IPS-11a (cell line): ENCODE data around the gene ZFP92.
"Not testable (repeated sequence)": the region's sequence is repeated elsewhere in the genome, so short reads cannot be mapped to it uniquely, and the experiment has no call there.

Experiments used
- H3K4me3 ChIP-seq: one replicate; pipeline ENCODE4 v1.5.1; 2013; ENCODE audit warnings: low read depth, low read length, control low read depth

Gene ZFP92

DNA sequence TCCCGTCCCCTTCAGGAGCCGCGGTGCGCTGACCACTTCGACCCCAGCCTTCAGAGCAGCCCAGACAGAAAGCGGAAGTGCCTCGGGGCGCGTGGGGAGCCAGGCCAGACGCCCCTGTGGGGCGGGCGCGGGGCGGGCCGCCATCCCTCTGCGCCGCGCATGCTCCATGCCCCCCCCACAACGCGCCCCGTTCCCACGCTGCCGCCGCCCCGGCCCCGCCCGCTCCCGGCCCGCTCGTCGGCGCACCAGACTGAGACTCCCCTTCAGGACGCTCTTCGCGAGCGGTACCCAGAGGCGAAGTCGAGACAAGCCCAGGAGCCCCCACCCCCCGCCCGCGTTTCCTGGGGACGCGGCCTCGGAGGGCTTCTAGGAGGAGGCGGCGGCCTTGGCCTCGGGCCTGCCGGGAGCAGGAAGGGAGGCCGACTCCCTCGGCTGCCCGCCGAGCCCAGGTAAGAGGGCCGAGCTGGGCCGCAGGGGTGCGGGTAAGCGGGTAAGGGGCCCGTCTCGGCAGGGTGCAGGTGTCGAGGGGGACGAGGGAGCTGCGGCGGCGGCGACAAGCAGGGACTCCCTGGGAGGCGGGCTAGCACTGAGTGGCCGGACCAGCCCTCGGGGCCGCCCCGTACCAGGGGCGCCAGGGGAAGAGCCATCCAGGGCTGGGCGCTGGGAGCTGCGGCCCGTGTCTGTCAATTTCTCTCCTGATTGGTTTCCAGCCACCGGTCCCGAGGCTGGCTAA, at the start of gene ZFP92:
Gene ZFP92, plus strand, starts transcription at position 218 of the 733 bp plus-strand sequence. CDS start 6,851 bp downstream, outside the sequence.
- no peak within 1 kb of the TSS for H3K4me3 ChIP-seq

- H3K4me3 ChIP-seq: no peak overlapping the region
These were observed 49.4 kb upstream of the ZFP92 start for GRCh38 chrX:153361781-153362397.

- H3K4me3 ChIP-seq: no peak overlapping the region
These were observed 45.6 kb upstream of the ZFP92 start for GRCh38 chrX:153365670-153366069.

DNA sequence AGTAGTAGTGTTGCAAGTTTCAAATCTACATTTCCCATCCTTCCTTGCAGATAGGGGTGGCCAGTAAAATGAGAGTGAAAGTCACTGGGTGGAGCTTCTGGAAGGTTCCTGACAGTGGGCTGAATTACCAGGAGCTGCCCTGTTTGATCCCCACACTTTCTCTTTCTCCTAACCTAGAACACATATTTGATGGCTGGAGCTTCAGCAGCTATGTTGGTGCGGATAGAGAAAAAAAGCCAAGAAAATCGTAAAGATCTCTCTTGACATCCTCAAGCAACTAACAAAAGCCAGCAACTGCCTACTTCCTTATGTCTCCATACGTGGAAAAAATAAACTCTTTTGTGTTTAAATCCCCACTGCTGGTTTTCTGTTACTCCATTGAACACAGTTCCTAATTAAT, 45.2 kb upstream of the ZFP92 start:
- no peak overlapping the region for H3K4me3 ChIP-seq

GRCh38 chrX:153366878-153367538, 44.3 kb upstream of the ZFP92 start:
- H3K4me3 ChIP-seq: no peak overlapping the region

DNA sequence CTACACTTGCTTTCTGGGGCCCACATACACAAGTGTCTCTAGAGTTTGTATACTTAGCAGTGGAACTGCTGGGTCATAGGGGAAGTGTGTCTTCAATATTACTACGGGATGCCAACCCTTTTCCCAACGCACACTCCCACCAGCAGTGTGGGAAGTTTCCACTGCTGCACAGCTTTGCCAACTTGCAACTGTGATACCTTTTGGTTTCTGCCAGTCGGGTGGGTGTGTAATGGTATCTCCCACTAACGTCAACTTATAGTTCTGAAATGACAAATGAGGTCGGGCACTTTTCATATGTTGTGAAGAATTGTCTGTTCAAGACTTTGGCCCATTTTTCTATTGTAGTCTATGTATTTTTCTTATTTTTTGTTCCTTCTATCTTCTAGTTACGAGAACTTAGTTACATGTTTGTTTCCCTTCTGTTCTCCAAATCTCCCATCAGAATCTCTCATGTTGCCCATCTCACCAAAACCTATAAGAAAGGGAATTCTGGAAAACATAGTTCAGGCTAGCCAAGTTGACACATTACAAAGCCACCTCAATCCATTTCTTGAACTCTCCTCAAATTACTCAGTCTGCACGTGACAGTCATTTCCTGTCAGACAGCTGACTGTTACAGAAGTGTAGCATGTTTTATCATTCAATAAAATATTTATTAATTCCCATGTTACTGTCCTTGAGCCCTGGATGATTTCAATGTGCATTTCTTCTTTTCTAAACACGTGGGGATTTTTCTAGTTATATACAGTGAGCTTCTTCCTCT, 40.8 kb upstream of the ZFP92 start:
- H3K4me3 ChIP-seq: no peak overlapping the region

DNA sequence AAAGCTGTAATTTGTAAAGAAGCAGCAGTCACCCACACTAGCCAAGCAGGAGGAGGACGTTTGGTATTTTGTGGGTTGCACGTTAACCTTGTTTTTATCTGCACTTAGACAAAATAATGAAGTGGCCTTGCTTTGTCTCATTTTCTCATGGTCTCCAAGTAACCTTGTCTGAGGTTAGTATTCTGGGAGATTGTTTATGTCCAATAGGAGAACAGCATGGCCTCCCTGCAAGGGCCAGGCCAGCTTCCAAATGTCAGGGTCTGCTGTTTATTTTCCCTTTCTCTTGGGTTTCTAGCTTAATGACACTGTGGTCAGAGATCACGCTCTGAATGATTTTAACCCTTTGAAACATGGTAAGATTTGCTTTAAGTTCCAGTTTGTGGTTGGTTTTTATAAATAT, 40.0 kb upstream of the ZFP92 start:
- H3K4me3 ChIP-seq: no peak overlapping the region

DNA sequence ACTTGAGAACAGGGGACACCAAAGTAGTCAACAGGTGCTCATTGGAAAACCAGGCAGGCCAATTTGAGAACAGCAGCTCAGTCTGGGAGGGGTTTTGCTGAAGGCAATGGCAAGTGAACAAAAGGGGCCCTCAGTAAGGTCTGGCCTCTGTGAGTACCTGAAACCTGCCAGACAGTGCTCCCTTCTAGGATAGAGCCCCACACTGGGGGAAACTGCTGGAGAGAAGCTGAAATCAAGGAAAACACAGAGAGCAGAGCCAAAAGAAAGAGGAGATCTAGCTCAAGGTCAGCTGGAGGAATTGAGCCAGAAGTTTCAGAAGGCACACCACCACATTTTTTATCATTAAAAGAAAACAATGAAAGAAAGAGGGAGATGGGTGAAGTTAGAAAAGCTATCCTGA, 38.3 kb upstream of the ZFP92 start:
- no peak overlapping the region for H3K4me3 ChIP-seq

DNA sequence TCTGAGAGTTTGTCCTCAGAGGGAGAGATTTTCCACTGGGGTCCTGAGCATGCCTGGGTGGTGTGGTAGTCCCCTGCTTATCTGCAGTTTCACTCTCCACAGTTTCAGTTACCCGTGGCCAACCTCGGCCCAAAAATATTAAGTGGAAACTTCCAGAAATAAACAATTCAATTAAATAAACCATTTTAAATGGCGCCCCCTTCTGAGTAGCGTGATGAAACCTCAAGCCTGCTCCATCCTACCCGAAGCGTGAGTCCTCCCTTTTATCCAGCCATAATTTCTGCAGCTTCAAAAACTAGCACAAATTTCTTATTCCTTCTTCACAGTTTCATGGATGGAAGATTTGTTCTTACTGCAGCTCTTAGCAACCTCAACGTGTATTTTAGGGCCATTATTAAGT, 36.8 kb upstream of the ZFP92 start:
- H3K4me3 ChIP-seq: no peak overlapping the region

GRCh38 chrX:153375571-153375970, 35.7 kb upstream of the ZFP92 start:
- no peak overlapping the region for H3K4me3 ChIP-seq

GRCh38 chrX:153377727-153378126, 33.5 kb upstream of the ZFP92 start:
- H3K4me3 ChIP-seq: no peak overlapping the region

- no peak overlapping the region for H3K4me3 ChIP-seq
These were observed 32.7 kb upstream of the ZFP92 start for GRCh38 chrX:153378607-153379006.

DNA sequence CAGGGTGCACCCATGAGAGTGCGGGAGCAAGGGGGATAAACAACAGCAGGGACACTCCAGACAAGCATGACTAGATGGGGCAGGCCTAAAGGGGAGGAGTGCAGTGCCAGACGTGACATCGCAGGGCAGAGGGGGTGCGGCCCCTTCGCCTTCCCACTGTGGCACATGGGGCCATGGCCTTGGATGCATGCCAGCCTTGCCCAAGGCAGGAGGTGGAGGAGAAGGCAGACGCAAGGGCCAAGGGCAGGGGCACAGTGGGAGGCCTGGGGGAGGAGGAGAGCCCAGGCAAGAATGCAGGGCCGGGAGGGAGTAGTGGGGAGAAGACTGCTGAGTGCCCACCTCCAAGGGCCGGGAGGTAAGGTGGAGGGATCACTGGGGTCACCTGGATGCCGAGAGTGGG, 31.8 kb upstream of the ZFP92 start:
- H3K4me3 ChIP-seq: no peak overlapping the region

DNA sequence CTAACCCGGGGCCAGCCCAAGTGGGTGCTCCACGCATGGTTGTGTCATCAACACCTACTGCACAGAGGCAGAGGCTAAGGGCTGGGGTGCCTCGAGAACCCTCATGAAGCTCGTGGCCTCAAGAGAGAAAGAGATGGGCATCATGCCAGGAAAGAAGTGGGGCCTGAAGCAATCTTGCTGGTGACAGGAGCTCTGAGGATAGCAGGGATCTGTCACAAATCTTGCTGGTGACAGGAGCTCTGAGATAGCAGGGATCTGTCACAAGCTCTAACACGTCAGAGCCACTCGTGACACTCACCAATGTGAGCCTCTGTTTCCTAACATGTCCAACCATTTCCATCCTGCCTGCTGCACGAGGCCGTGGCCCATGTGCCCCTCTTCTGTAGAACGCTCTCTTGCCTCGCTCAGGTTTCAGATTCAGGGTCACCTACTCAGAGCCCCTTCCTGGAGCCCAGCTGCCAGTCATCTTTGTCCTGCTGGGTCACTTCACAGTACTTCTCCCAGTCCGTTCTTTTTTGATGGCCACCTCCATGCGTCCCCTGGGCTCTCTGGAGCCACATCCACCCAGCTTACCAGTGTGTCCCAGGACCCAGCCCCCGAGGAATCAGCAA, 31.2 kb upstream of the ZFP92 start:
- no peak overlapping the region for H3K4me3 ChIP-seq

DNA sequence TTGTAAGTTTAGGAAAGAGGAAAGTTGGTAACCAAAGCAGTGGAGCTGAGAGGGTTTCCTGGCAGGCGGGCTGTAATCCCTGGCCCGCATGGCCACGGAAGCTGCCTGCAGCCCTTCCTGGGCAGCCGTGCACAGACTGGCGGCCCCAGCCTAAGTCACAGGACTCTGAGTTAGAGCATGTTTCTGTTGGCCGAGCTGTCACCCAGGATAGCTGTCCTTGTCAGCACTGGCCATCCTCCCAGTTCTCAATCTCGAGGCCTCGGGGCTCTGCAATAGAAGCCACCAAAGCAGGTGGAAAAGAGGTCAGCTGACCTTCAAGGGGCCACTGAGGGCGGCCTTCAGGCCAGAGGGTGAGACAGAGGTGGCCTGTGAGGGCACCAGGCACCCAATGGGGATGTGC, 30.6 kb upstream of the ZFP92 start:
- H3K4me3 ChIP-seq: no peak overlapping the region

DNA sequence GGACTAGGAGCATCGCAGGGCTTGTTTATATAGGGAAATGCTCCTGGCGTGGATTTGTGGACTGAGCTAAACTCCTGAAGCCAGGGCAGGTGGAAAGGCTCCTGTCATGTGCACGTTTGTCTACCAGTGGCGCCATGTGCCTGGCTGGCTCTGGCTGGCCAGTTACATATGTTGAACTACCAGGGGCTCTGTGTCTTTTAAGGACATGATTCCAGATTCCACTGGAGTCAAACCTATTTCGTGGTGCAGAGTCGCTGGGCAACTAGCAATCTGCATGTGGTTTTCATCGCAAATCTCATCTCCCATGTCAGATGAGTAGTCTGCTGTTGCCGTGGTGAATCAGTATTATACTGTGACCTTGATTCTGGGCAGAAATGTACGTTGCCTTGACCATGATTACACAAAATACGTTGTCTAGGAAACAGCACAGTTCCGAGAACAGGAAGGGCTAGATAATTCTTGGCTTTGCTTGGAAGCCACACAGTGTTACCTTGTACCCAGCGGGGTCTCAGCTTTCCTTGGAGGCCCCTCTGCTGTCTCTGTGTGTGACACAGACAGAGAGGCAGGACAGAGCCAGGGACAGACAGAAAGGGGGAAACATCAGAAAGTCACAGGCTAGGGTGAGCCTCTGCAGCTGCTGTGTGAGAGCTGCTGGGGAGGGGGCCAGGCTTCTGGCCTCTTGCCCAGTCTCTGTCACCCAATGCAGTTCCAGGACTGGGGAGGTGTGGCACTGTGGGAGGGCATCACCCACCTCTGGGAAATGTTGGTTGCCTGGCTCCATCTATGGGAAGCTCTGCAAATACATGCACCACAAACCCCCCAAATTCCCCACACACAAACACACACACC, 29.4 kb upstream of the ZFP92 start:
- H3K4me3 ChIP-seq: no peak overlapping the region

DNA sequence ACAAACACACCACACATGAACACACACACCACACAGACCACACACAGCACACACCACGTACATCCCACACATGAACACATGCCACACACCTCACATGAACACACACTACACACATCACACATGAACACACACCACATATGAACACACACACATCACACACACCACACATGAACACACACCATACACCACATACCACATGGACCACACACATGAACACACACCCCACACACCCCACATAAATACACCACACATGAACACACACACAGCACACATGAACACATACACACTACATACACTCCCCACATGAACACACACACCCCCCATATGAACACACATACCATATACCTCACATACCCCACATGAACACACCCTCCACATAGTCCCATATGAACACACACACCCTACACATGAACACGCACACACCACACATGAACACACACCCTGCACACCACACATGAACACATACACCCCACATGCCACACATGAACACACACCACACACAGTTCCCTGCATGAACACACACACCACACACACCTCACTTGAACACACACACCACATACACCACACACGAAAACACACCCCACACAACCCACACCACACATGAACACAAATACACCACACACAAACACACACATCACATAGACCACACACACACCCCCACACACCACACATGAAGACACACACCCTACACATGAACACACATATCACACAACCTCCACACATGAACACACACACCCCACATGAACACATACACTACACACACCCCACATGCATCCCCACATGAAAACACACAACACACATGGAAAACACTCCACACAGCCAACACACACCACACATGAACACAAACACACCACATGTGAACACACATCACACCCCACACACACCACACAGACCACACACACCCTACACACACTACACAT, 28.4 kb upstream of the ZFP92 start:
- no peak overlapping the region for H3K4me3 ChIP-seq

- no peak overlapping the region for H3K4me3 ChIP-seq
These were observed 26.9 kb upstream of the ZFP92 start for GRCh38 chrX:153384390-153384789.

DNA sequence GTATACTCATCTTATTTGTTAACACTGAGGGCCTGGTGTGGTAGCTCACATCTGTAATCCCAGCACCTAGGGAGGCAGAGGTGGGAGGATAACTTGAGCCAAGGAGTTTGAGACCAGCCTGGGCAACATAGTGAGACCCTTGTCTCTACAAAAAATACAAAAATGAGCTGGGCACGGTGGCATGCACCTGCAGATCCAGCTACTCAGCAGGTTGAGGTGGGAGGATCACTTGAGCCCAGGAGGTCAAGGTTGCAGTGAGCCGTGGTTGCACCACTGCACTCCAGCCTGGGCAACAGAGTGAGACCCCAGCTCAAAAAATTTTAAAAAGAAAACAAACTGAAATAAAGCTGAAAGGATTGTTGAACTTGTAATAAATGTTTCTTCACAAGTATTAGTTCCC, 26.3 kb upstream of the ZFP92 start:
- H3K4me3 ChIP-seq: not testable (repeated sequence)
